Fibroblast of pulmonary artery (primary cell): ENCODE data around the gene NLK.

Experiments
- DNase-seq: peaks from one replicate; pipeline ENCODE4 v3.0.0-alpha.2; 2010; ENCODE audit warnings: low read depth
- H3K4me3 ChIP-seq: replicated peaks from 2 replicates; pipeline ENCODE4 v1.5.1; 2011; ENCODE audit warnings: low read depth, mild to moderate bottlenecking, control low read depth, low read length, moderate library complexity
- TF ChIP-seq, protein P1 (sequence below): IDR thresholded peaks from 2 replicates; pipeline ENCODE4 v1.5.1; 2011; ENCODE audit warnings: mild to moderate bottlenecking, control low read depth, low read length, inconsistent platforms; ENCODE audit errors: missing control alignments

The NLK gene

DNA sequence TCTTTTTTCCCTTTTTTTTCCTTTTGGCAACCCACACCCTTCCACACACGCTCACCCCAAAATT is at the start of gene NLK:
NLK (plus strand) TSS at position 21 of the 64 bp plus-strand sequence. CDS start 197 bp downstream, outside the sequence.
- H3K4me3 ChIP-seq = peak within 1 kb of the TSS; percentile 80
- TF ChIP-seq, protein P1, sequence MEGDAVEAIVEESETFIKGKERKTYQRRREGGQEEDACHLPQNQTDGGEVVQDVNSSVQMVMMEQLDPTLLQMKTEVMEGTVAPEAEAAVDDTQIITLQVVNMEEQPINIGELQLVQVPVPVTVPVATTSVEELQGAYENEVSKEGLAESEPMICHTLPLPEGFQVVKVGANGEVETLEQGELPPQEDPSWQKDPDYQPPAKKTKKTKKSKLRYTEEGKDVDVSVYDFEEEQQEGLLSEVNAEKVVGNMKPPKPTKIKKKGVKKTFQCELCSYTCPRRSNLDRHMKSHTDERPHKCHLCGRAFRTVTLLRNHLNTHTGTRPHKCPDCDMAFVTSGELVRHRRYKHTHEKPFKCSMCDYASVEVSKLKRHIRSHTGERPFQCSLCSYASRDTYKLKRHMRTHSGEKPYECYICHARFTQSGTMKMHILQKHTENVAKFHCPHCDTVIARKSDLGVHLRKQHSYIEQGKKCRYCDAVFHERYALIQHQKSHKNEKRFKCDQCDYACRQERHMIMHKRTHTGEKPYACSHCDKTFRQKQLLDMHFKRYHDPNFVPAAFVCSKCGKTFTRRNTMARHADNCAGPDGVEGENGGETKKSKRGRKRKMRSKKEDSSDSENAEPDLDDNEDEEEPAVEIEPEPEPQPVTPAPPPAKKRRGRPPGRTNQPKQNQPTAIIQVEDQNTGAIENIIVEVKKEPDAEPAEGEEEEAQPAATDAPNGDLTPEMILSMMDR = no peak
- DNase-seq = no peak

DNA sequence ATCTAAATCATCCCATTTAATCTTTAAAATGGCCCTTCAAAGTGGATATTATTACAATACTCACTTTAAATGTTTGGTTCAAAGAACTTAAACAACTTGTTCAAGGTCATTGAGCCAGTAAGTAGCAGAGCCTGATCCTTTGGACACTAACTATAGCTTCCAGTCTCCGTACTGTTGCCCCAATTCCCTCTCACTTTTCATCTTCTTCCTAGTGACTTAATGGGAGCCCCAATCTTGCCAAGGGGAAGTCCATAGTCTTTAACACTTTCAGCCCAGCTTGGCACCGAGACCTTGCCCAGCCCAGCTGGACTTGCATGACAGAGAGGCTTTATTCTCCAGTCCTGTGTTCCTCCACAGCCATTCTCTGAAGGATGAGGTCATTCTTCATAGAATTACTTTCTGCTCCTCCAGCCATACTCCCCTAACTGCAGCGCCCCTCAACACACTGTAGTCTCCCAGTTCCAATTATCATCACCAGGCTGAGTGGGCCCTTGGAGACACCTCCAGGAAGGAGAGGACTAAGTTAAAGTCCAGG is 49.2 kb upstream of the NLK start:
- DNase-seq = no peak
- H3K4me3 ChIP-seq = no peak overlapping the region
- TF ChIP-seq, protein P1 = no peak

DNA sequence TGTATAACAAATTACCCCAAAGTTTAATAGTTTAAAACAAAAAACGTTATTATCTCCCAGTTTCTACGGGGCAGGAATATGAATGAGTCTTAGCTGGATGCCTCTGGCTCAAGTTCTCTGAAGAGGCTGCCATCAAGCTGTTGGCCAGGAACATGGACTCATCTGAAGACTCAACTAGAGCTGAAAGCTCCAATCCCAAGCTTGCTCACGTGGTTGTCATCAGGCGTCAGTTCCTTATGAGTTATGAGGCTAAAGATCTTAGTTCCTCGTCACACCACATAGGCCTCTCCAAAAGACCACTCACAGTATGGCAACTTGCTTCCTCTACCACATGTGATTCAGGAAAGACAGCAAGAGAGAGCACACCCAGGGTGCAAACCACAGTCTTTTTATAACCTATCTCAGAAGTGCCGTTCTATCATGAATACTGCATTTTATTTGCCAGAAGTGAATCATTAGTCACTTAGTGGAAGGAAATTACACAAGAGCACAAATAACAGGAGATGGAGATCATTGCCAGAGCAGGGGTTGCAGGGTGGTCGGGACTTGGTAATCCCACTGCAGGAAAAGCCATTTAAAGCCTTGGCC is 48.7 kb upstream of the NLK start:
- H3K4me3 ChIP-seq = no peak overlapping the region
- DNase-seq = no peak
- TF ChIP-seq, protein P1 = no peak

DNA sequence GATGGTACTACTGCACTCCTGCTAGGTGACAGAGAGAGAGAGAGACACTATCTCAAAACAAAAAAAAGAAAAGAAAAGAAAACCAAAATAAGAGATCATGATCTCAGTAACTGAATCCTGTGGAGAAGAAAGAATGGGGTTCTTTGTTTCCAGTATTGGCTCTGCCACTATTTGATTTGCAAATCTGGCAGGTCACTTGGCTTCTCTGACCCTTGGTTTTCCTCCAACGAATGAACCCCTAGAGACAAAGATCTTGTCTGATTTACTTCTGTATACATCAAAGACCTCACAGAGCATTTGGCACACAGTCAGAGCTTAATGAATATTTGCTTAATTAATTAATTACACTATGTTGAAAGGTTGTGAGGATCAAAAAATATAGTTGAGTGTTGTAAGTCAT is 47.9 kb upstream of the NLK start:
- TF ChIP-seq, protein P1 = no peak
- DNase-seq = no peak
- H3K4me3 ChIP-seq = no peak overlapping the region

DNA sequence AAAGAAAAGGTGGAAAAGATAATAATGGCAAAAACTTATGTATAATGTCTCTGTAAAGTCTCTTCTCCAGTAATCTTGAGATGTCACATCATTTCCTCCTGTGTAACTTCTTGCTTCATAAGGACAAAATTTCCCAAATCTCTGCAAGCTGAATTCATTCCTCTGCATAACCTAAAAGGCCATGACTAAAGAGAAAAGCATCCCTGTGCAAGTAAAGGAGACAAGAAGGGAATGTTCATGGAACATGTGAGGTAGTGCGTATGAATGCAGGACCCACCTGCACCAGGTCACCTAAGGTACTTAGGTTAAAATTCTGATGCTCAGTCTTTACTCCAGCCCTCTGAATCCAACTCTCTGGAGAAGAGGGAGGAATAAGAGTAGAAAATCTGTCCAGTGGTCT is 46.9 kb upstream of the NLK start:
- no peak overlapping the region for H3K4me3 ChIP-seq
- peak; percentile 48 for DNase-seq
- TF ChIP-seq, protein P1 = no peak

- DNase-seq = no peak
- TF ChIP-seq, protein P1 = no peak
- no peak overlapping the region for H3K4me3 ChIP-seq
Observed at GRCh38 chr17:27996202-27997043, 46.1 kb upstream of the NLK start.

GRCh38 chr17:27997044-27997401 is 45.5 kb upstream of the NLK start:
- DNase-seq = no peak
- H3K4me3 ChIP-seq = no peak overlapping the region
- TF ChIP-seq, protein P1 = no peak
